ENCODE data around the gene ASXL3. TPM values are rescaled to one million over a fixed set of nuclear protein-coding genes. Genes with fewer than 3 reads are reported as not detected.

Gene ASXL3
- total RNA-seq, 1 experiment from 2014 or later = not detected

DNA sequence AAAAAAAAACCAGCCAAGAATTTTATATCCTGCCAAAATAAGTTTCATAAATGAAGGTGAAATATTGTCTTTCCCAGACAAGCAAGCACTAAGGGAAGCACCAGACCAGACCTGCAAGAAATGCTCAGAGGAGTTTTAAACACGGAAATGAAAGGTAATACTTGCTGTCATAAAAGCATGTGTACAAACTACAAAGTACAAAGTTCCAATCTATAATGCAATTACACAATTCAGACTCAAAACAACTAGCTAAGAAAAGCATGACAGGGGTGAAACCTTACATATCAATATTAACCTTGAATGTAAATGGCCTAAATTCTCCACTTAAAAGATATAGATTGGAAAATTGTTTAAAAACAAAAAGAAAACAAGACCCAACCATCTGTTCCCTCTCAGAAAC is 45.0 kb upstream of the ASXL3 start:
- no peak overlapping the region for H3K9ac ChIP-seq (ENCODE audit: low read length)
- H3K9me2 ChIP-seq (ENCODE audit: insufficient read depth) = no peaks in the 10 kb centered on the region
- H2AFZ ChIP-seq (ENCODE audit: low read depth, low read length, poor library complexity, severe bottlenecking) = no peak overlapping the region
- POLR2A ChIA-PET = no interaction called here
- H3K4me1 ChIP-seq (ENCODE audit: control insufficient read depth in 1 of 2, insufficient read depth in 2 of 2, low read length in 2 of 2) = no peaks in the 10 kb centered on the region
- ATAC-seq = no peak
- H3K9me3 ChIP-seq (ENCODE audit: control insufficient read depth in 1 of 2, insufficient read depth in 1 of 2, low read depth in 1 of 2, low read length in 2 of 2) = peaks cover 19 to 22% of the 10 kb centered on the region in 2 experiments; a peak in 2 of 4 replicates
- no peak overlapping the region for H3K4me2 ChIP-seq (ENCODE audit: low read length)
- CTCF ChIA-PET = no interaction called here
- no peak for DNase-seq (ENCODE audit: low read depth, low spot score)
- no peak for TF ChIP-seq CEBPB (IDR thresholded peaks at IDR 0.05; ENCODE audit: low read depth)
- TF ChIP-seq ZNF274 (IDR thresholded peaks at IDR 0.05; ENCODE audit: low read depth, low read length) = no peak
- TF ChIP-seq EZH2 (IDR thresholded peaks at IDR 0.05) = no peak
- no peak for TF ChIP-seq TCF7L2 (IDR thresholded peaks at IDR 0.05; ENCODE audit: borderline replicate concordance, extremely low read depth, insufficient read depth, insufficient read length)
- no peak for TF ChIP-seq SIN3A (IDR thresholded peaks at IDR 0.05; ENCODE audit: low read depth)
- TF ChIP-seq, protein P1, sequence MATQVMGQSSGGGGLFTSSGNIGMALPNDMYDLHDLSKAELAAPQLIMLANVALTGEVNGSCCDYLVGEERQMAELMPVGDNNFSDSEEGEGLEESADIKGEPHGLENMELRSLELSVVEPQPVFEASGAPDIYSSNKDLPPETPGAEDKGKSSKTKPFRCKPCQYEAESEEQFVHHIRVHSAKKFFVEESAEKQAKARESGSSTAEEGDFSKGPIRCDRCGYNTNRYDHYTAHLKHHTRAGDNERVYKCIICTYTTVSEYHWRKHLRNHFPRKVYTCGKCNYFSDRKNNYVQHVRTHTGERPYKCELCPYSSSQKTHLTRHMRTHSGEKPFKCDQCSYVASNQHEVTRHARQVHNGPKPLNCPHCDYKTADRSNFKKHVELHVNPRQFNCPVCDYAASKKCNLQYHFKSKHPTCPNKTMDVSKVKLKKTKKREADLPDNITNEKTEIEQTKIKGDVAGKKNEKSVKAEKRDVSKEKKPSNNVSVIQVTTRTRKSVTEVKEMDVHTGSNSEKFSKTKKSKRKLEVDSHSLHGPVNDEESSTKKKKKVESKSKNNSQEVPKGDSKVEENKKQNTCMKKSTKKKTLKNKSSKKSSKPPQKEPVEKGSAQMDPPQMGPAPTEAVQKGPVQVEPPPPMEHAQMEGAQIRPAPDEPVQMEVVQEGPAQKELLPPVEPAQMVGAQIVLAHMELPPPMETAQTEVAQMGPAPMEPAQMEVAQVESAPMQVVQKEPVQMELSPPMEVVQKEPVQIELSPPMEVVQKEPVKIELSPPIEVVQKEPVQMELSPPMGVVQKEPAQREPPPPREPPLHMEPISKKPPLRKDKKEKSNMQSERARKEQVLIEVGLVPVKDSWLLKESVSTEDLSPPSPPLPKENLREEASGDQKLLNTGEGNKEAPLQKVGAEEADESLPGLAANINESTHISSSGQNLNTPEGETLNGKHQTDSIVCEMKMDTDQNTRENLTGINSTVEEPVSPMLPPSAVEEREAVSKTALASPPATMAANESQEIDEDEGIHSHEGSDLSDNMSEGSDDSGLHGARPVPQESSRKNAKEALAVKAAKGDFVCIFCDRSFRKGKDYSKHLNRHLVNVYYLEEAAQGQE (IDR thresholded peaks at IDR 0.05; ENCODE audit: low read depth) = no peak
- TF ChIP-seq, protein P2, sequence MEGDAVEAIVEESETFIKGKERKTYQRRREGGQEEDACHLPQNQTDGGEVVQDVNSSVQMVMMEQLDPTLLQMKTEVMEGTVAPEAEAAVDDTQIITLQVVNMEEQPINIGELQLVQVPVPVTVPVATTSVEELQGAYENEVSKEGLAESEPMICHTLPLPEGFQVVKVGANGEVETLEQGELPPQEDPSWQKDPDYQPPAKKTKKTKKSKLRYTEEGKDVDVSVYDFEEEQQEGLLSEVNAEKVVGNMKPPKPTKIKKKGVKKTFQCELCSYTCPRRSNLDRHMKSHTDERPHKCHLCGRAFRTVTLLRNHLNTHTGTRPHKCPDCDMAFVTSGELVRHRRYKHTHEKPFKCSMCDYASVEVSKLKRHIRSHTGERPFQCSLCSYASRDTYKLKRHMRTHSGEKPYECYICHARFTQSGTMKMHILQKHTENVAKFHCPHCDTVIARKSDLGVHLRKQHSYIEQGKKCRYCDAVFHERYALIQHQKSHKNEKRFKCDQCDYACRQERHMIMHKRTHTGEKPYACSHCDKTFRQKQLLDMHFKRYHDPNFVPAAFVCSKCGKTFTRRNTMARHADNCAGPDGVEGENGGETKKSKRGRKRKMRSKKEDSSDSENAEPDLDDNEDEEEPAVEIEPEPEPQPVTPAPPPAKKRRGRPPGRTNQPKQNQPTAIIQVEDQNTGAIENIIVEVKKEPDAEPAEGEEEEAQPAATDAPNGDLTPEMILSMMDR (IDR thresholded peaks at IDR 0.05 in 2 of 3, conservative IDR thresholded peaks at IDR 0.05 in 1 of 3; ENCODE audit: borderline replicate concordance in 1 of 3, insufficient read depth in 1 of 3, low read depth in 2 of 3, low read length in 2 of 3) = no peak
- TF ChIP-seq CBX3 (IDR thresholded peaks at IDR 0.05; ENCODE audit: low read depth) = no peak
- no peak for TF ChIP-seq YY1 (IDR thresholded peaks at IDR 0.05; ENCODE audit: extremely low read depth, insufficient replicate concordance, low read depth, low read length)
- no peak for TF ChIP-seq ELF1 (IDR thresholded peaks at IDR 0.05; ENCODE audit: borderline replicate concordance, low read depth)
- H3K27me3 ChIP-seq (ENCODE audit: insufficient read depth, low read length) = no peaks in the 10 kb centered on the region
- RAD21 ChIA-PET (ENCODE audit: low non-redundant PET in 1 of 2, low total read pairs in 2 of 2, uncharacterized antibody in 2 of 2, unreplicated experiment in 2 of 2) = no interaction called here
- no peaks in the 10 kb centered on the region for H3K36me3 ChIP-seq (ENCODE audit: control insufficient read depth in 1 of 2, insufficient read depth in 2 of 2, low read length in 2 of 2)
- intact Hi-C loops (cut with micrococcal nuclease) = no loop called here
- H4K20me1 ChIP-seq (ENCODE audit: insufficient read depth) = no peaks in the 10 kb centered on the region
- no peaks in the 10 kb centered on the region for H3K79me2 ChIP-seq (ENCODE audit: insufficient read depth, low read length)
- no peak overlapping the region for H3K27ac ChIP-seq (ENCODE audit: low read depth, low read length)
- no peak overlapping the region for H3K4me3 ChIP-seq (replicated peaks in 1 of 2; ENCODE audit: low read depth in 1 of 2, low read length in 2 of 2)
- no TSS peak for BruUV-seq (replicated peaks)

All from HCT116 (cell line).